Measurements from ENCODE around the gene MAP2K1.

DNA sequence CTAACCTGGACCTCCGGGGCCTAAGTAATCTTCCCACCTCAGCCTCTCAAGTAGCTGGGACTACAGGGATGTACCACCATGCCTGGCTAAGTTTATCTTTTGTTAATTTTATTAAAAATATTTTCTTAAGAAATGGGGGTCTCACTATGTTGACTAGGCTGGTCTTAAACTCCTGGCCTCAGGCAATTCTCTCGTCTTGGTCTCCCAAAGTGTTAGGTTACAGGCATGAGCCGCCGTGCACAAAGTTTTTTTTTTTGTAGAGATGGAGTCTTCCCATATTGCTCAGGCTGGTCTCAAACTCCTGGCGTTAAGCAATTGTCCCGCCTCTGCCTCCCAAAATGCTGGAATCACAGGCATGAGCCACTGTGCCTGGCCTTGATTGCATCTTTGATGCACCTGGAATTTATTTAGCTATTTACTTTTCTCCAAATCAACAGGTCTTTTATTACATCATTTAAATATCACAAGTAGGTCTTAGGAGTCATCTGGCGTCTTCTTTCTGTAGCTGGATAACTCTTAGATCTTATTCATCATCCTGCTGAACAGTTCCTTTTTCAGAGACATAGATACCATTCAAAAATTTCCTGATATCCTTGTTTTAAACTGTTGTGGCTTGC lies 7.8 kb upstream of the MAP2K1 start:
- TF ChIP-seq CTCF (IDR thresholded peaks at IDR 0.05) = no peak
- TF ChIP-seq POLR2A (IDR thresholded peaks at IDR 0.05) = no peak
- TF ChIP-seq POLR2AphosphoS5 (IDR thresholded peaks at IDR 0.05; ENCODE audit: insufficient read depth in 1 of 2, low read depth in 1 of 2) = no peak
